Activated CD8-positive, alpha-beta T cell treated with anti-CD3 and anti-CD28 coated beads, Interleukin-2, amount 10 ng/mL, durations not matched to agents 7 days and 5 days (primary cell): ENCODE results near the gene ACADS. TPM values are rescaled to one million over a fixed set of nuclear protein-coding genes. Genes with fewer than 3 reads are reported as not detected.

Experiments
- ATAC-seq: fragments of 150-1000 bp; cut with Tn5 transposase; one replicate; pipeline ENCODE4 v1.10.0; 2021; ENCODE audit warnings: moderate library complexity
- CTCF ChIA-PET: fragments of 350-600 bp; sonication (Branson Sonifier 250); formaldehyde crosslinking; loops from one replicate; lab custom pipeline; 2021; ENCODE audit warnings: antibody characterized with exemption; lab: Charles Lee
- POLR2A ChIA-PET: fragments of 350-600 bp; sonication (Branson Sonifier 250); formaldehyde crosslinking; loops from one replicate; lab custom pipeline; 2021; ENCODE audit warnings: antibody characterized with exemption; lab: Charles Lee
- DNase-seq: peaks from one replicate; pipeline ENCODE4 v3.0.0-alpha.2; 2020
- H3K27ac Mint-ChIP-seq: one replicate; pipeline ENCODE4 v1.8.0; 2021; ENCODE audit warnings: mild to moderate bottlenecking, mixed read lengths
- H3K27me3 Mint-ChIP-seq: one replicate; pipeline ENCODE4 v1.8.0; 2021; ENCODE audit warnings: low read depth, mixed read lengths
- H3K36me3 Mint-ChIP-seq: one replicate; pipeline ENCODE4 v1.8.0; 2021; ENCODE audit warnings: low read depth, mixed read lengths
- H3K4me1 Mint-ChIP-seq: one replicate; pipeline ENCODE4 v1.8.0; 2021; ENCODE audit warnings: low read depth, mixed read lengths
- H3K4me3 Mint-ChIP-seq: one replicate; pipeline ENCODE4 v1.8.0; 2021; ENCODE audit warnings: mild to moderate bottlenecking, mixed read lengths
- H3K9me3 Mint-ChIP-seq: one replicate; pipeline ENCODE4 v1.8.0; 2022; ENCODE audit warnings: mixed read lengths; ENCODE audit not compliant: insufficient read depth
- total RNA-seq, 2 experiments: library from RNA; stranded (reverse); gene quantifications; one replicate each; pipeline ENCODE4 v1.2.3, GENCODE V29; 2021

Gene ACADS
- total RNA-seq, 2 experiments from 2014 or later = 18.6 to 19.1 TPM

- ATAC-seq = no peak
- H3K4me1 Mint-ChIP-seq = no peaks in the 10 kb centered on the region
- ChIA-PET POLR2A (no interaction called here), CTCF (interaction anchor here (1.3 to 1.8 kb wide), 4 partner anchors 9 to 120 kb away, joined by 3 to 10 read pairs (median 4); no protein-coding TSS in a partner anchor)
- no peak overlapping the region for H3K27ac Mint-ChIP-seq
- H3K4me3 Mint-ChIP-seq = no peak overlapping the region
- peaks cover 35% of the 10 kb centered on the region for H3K36me3 Mint-ChIP-seq
- H3K27me3 Mint-ChIP-seq = no peaks in the 10 kb centered on the region
- no peak for DNase-seq
- no peaks in the 10 kb centered on the region for H3K9me3 Mint-ChIP-seq
These were observed 23.0 kb upstream of the ACADS start for GRCh38 chr12:120702637-120703036.

- Mint-ChIP-seq H3K4me1 (no peaks in the 10 kb centered on the region), H3K4me3 (no peak overlapping the region), H3K9me3 (no peaks in the 10 kb centered on the region), H3K27ac (no peak overlapping the region), H3K27me3 (no peaks in the 10 kb centered on the region), H3K36me3 (peaks cover 32% of the 10 kb centered on the region)
- DNase-seq (no peak), ATAC-seq (no peak)
- CTCF ChIA-PET = interaction anchor here (1.0 to 1.3 kb wide), 4 partner anchors 8 to 120 kb away, joined by 3 to 4 read pairs (median 3); no protein-coding TSS in a partner anchor
- POLR2A ChIA-PET = interaction anchor here (0.6 kb wide), 1 partner anchor 46 kb away, joined by 3 read pairs; no protein-coding TSS in a partner anchor
These were observed 22.2 kb upstream of the ACADS start for GRCh38 chr12:120703311-120703942.

GRCh38 chr12:120705618-120706017 is 20.0 kb upstream of the ACADS start:
- Mint-ChIP-seq H3K27ac (no peak overlapping the region), H3K4me3 (no peak overlapping the region), H3K36me3 (peaks cover 19% of the 10 kb centered on the region), H3K27me3 (no peaks in the 10 kb centered on the region), H3K9me3 (no peaks in the 10 kb centered on the region), H3K4me1 (peaks cover 9% of the 10 kb centered on the region)
- ATAC-seq = no peak
- no peak for DNase-seq
- POLR2A ChIA-PET = no interaction called here
- CTCF ChIA-PET = no interaction called here

GRCh38 chr12:120706029-120706428 is 19.6 kb upstream of the ACADS start:
- no peak for ATAC-seq
- Mint-ChIP-seq H3K9me3 (no peaks in the 10 kb centered on the region), H3K4me3 (no peak overlapping the region), H3K4me1 (peaks cover 9% of the 10 kb centered on the region), H3K27me3 (no peaks in the 10 kb centered on the region), H3K36me3 (peaks cover 15% of the 10 kb centered on the region), H3K27ac (no peak overlapping the region)
- no peak for DNase-seq
- CTCF ChIA-PET = no interaction called here
- POLR2A ChIA-PET = no interaction called here

GRCh38 chr12:120708651-120709050 is 17.0 kb upstream of the ACADS start:
- H3K27me3 Mint-ChIP-seq = no peaks in the 10 kb centered on the region
- ATAC-seq = no peak
- H3K4me1 Mint-ChIP-seq = peaks cover 32% of the 10 kb centered on the region
- ChIA-PET POLR2A (no interaction called here), CTCF (interaction anchor here (1.2 to 5.5 kb wide), 4 partner anchors 22 to 127 kb away, joined by 3 to 55 read pairs (median 13); partner anchors contain the start of genes MLEC and POP5)
- peaks cover 12% of the 10 kb centered on the region for H3K36me3 Mint-ChIP-seq
- no peak overlapping the region for H3K4me3 Mint-ChIP-seq
- no peak for DNase-seq
- no peaks in the 10 kb centered on the region for H3K9me3 Mint-ChIP-seq
- H3K27ac Mint-ChIP-seq = no peak overlapping the region

- Mint-ChIP-seq H3K27me3 (no peaks in the 10 kb centered on the region), H3K27ac (peak within 1 kb of the TSS; percentile 81), H3K4me3 (peak within 1 kb of the TSS; percentile 87), H3K36me3 (peaks cover 16% of the 10 kb centered on the region), H3K9me3 (no peaks in the 10 kb centered on the region), H3K4me1 (peaks cover 37% of the 10 kb centered on the region)
- ATAC-seq (peak; percentile 83), DNase-seq (peak; percentile 77)
- ChIA-PET CTCF (interaction anchor here (1.2 to 5.5 kb wide), 7 partner anchors 12 to 261 kb away, joined by 3 to 55 read pairs (median 9); partner anchors contain the start of genes MLEC and POP5), POLR2A (interaction anchor here (0.6 to 1.6 kb wide), 6 partner anchors 10 to 27 kb away, joined by 3 to 6 read pairs (median 3); partner anchors contain the start of gene MLEC)
These were observed 15.4 kb upstream of the ACADS start, which contains the start of gene UNC119B for GRCh38 chr12:120710031-120710804. Gene UNC119B (plus strand): TSS chr12:120710458. CDS start chr12:120710475, 17 bp downstream.

GRCh38 chr12:120710805-120711296 is 14.8 kb upstream of the ACADS start:
- peaks cover 17% of the 10 kb centered on the region for H3K36me3 Mint-ChIP-seq
- H3K4me3 Mint-ChIP-seq = peak overlapping the region; percentile 87
- ChIA-PET CTCF (interaction anchor here (1.4 to 5.5 kb wide), 7 partner anchors 8 to 261 kb away, joined by 4 to 55 read pairs (median 9); partner anchors contain the start of gene MLEC), POLR2A (interaction anchor here (1.0 to 1.6 kb wide), 4 partner anchors 9 to 28 kb away, joined by 3 to 6 read pairs (median 4); no protein-coding TSS in a partner anchor)
- H3K27me3 Mint-ChIP-seq = no peaks in the 10 kb centered on the region
- peak; percentile 34 for DNase-seq
- H3K27ac Mint-ChIP-seq = peak overlapping the region; percentile 79
- ATAC-seq = peak; percentile 42
- peaks cover 37% of the 10 kb centered on the region for H3K4me1 Mint-ChIP-seq
- H3K9me3 Mint-ChIP-seq = no peaks in the 10 kb centered on the region

GRCh38 chr12:120711411-120711810 is 14.2 kb upstream of the ACADS start:
- peak overlapping the region; percentile 87 for H3K4me3 Mint-ChIP-seq
- DNase-seq = no peak
- no peaks in the 10 kb centered on the region for H3K9me3 Mint-ChIP-seq
- POLR2A ChIA-PET = interaction anchor here (1.1 kb wide), 1 partner anchor 8 kb away, joined by 4 read pairs; no protein-coding TSS in a partner anchor
- no peaks in the 10 kb centered on the region for H3K27me3 Mint-ChIP-seq
- CTCF ChIA-PET = interaction anchor here (1.4 to 5.5 kb wide), 7 partner anchors 9 to 260 kb away, joined by 4 to 55 read pairs (median 9); partner anchors contain the start of gene MLEC
- H3K4me1 Mint-ChIP-seq = peaks cover 37% of the 10 kb centered on the region
- ATAC-seq = no peak
- H3K36me3 Mint-ChIP-seq = peaks cover 20% of the 10 kb centered on the region
- H3K27ac Mint-ChIP-seq = peak overlapping the region; percentile 79

- Mint-ChIP-seq H3K9me3 (no peaks in the 10 kb centered on the region), H3K4me1 (peaks cover 37% of the 10 kb centered on the region), H3K27ac (no peak overlapping the region), H3K27me3 (no peaks in the 10 kb centered on the region), H3K36me3 (peaks cover 27% of the 10 kb centered on the region), H3K4me3 (peak overlapping the region; percentile 87)
- no peak for ATAC-seq
- ChIA-PET CTCF (interaction anchor here (1.6 to 5.5 kb wide), 5 partner anchors 10 to 130 kb away, joined by 4 to 55 read pairs (median 9); partner anchors contain the start of gene MLEC), POLR2A (no interaction called here)
- no peak for DNase-seq
These were observed 13.0 kb upstream of the ACADS start for GRCh38 chr12:120712610-120713009.

- Mint-ChIP-seq H3K27ac (no peak overlapping the region), H3K27me3 (no peaks in the 10 kb centered on the region)
- ATAC-seq = peak; percentile 62
These were observed 11.7 kb upstream of the ACADS start for GRCh38 chr12:120713861-120714482.

GRCh38 chr12:120718055-120718454 is 7.6 kb upstream of the ACADS start:
- CTCF ChIA-PET = interaction anchor here (1.2 kb wide), 1 partner anchor 42 kb away, joined by 3 read pairs; no protein-coding TSS in a partner anchor
- Mint-ChIP-seq H3K4me1 (peaks cover 30% of the 10 kb centered on the region), H3K36me3 (peaks cover 61% of the 10 kb centered on the region), H3K9me3 (no peaks in the 10 kb centered on the region), H3K4me3 (no peak overlapping the region), H3K27me3 (no peaks in the 10 kb centered on the region), H3K27ac (peak overlapping the region; percentile 77)
- POLR2A ChIA-PET = no interaction called here
- no peak for DNase-seq
- no peak for ATAC-seq

More at GRCh38 chr12:120713861-120714482, 11.7 kb upstream of the ACADS start:
- ChIA-PET POLR2A (no interaction called here), CTCF (interaction anchor here (0.6 to 2.5 kb wide), 7 partner anchors 11 to 131 kb away, joined by 3 to 15 read pairs (median 4); partner anchors contain the start of gene ACADS)
- Mint-ChIP-seq H3K9me3 (no peaks in the 10 kb centered on the region), H3K4me1 (peaks cover 46% of the 10 kb centered on the region), H3K36me3 (peaks cover 37% of the 10 kb centered on the region), H3K4me3 (no peak overlapping the region)
- DNase-seq = peak; percentile 88
